Midbrain (tissue), 1 donor: ENCODE results near the gene CD44.

Experiments used
- DNase-seq: peaks from one replicate; lab custom pipeline; 2025; lab: John Stamatoyannopoulos, UW

CD44 gene

DNA sequence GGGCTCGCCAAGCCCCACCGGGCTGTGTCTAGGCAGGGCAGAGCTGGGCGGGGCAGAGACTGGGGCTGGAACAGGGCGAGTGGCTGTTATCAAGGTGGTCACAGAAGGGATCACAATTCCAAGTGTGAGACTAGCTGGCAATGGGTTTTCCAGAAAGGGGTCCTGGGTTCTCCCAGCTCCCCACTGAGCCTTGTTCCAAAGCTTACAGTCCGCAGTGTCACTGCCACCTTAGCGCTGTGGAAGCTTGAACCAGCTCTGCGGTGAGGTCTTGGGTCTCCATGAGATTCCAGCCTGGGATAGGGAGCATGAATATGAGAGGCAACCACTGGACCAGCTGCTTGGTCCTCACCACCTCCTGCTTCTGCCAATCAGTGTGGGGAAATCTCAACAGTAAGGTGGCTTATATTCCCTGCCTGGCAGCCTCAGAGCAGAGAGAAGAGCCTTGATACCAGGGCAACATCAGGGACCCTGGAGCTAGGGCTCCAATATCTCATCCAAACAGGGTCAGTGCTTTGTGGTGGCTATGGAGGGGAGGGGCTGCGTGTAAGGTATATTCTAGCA lies 831 bp downstream of the CD44 start:
- no peak for DNase-seq

DNA sequence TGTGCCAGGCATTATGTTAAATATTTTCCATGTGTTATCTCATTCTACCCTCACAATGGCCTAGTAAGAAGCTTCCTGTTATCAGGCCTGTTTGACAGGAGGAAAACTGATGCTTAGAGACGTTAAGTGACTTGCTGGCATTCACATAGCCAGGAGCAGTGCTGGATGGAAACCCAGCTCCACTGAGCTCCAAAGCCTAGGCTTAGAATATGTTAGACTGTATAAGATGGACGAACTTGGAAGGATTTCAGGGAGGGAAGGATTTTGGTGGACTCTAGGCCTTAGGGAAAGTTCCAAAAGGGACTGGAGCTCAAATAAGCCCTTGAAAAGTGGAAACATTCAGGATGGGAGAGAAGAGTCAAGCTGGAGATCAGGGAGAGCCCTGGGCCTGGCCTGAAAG lies 2.1 kb downstream of the CD44 start:
- no peak for DNase-seq

DNA sequence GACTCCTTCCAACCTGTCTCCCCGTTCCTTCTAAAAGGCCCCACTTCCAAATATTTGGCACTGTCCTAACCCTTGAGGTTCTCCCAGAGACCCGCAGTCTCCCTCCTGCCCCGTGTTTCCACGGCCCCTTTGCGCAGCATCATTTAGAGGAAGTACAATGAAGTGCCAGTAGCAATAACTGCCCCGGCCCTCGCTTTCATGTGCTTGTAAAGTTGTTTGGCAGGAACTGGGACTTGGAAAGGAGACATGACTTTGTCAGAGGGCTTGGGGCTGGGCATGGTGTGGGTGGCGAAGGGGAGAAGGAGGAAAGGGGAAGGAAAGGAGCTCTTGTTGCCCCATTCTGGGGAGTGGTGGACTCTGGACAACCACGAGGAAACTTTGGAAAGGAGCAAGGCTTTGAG lies 2.6 kb downstream of the CD44 start:
- DNase-seq, result peak; percentile 45

DNA sequence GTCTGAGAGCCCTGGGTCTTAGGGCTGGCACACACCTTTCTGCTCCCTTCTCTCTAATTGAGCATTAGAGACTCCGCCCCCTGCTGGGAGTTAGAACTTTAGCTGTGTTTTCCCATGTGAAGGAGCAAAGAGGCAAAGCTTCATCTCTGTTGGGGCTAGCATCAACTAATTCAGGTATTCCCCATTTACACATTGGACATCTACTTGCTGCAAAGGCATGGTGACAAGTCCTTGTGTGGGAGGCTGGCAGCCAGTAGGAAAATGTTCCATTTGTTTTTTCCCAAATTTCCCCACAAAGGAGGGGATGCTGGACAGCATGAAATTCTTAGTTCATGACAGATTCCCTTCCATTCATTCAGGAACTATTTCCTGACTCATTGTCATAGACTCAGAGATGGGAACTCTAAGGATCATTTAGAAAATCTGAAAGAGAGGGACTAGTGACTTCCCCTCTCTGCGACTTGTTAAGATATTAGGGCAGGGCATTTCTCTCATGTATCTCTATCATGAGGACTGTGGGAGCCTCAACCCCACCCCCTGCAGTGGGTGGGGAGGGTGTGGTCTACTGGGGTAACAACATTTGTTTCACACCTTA lies 3.6 kb downstream of the CD44 start:
- DNase-seq, result no peak

DNA sequence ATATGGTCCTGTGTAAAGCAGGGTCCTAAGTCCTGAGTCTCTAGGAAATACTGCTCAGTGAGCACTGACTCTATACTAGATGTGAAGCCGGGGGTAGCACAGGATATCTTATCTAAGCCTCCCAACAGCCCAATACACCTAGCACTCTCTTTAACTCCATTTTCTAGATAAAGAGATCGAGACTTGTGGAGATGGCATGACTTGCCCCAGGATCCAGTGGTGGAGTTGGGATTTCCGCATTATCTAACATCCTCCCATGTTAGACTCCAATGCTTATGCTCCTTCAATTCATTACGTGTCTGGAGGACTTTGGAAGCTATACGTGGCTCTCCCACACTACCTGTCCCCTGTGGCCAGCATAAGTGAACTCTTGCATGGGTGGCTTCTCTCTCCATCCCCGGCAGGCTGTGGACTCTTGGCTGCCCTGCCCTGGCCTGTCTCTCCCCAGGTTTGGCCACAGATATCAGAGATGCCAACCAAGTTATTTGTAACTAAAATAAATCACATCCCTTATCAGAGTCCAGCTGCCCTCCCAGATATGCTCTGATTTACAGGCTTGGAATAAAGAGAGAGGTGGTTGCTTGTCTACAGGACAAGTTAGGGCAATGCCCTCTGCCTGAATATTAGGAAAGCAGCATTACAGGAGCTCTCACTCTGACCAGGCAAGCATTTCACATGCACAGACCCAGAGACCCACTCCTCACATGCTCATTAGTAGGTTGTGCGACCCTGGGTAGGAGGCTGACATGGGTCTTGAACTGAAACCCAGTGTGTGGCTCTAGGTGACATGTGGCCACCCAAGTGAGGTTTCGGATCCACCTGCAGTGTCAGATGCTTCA lies 4.5 kb downstream of the CD44 start:
- DNase-seq, result no peak

DNA sequence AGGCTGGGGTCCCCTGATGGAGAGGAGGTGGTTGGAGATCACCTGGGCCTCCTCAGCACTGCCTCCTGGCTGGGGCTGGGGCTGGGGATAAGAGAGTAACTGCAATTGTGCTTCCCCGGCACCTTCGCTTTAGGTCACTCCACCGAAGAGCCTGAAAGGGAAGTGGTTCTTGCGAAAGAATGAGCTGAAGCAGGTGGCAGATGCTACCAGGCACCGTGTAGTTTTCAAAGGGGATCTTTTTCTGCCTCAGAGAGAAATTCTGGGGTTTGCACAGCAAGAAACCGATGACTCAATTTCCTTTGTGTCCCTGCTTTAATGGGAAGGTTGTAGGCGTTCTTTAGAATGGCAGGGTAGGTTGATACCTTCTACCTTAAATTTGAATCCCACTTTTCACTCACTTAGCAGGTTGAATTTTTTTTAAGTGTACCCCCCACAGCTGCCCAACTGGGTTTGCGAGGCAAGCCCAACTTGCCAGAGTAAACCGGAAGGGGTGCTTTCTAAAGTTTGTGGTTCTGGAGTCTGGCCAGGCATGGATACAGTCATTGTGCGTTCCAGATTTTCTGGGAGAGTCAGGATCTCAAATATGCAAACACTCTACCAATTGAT lies 5.3 kb downstream of the CD44 start:
- no peak for DNase-seq

DNA sequence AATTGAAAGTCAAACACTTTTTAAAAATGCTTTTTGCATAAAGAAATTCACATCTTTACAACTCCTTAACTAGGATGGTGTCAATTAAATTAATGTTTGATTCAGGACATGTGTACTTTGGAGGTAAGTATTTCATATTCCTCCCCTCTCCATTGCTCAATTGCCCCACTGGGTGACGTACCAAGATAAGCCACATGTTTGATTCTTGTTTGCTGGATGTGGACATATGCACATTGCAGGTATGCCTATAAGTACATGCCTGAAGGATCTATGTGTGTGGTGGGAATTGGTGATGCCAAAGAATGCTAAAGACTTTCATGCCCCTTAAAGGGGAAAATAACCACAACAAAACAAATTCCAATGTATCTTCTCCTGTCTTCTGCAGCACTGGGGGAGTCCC lies 5.8 kb downstream of the CD44 start:
- DNase-seq, result no peak

DNA sequence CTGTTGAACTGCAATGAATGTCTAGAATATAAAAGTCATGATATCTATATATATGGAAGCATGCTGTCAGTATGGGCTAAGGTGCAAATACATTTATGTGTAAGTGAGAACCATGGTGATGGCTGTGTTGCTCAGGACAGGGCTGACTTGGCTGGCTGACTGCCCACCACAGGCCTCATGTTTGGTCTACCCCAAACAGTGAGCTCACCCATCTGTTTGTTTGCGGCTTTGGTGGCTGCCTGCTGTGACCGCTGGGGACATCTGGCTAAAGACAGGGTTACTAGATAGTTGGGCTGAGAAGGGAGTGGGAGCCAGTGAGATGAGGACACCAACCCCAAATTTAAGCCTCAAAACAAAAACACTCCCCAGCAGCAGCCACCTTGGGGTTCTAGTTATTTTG lies 6.3 kb downstream of the CD44 start:
- DNase-seq, result no peak

DNA sequence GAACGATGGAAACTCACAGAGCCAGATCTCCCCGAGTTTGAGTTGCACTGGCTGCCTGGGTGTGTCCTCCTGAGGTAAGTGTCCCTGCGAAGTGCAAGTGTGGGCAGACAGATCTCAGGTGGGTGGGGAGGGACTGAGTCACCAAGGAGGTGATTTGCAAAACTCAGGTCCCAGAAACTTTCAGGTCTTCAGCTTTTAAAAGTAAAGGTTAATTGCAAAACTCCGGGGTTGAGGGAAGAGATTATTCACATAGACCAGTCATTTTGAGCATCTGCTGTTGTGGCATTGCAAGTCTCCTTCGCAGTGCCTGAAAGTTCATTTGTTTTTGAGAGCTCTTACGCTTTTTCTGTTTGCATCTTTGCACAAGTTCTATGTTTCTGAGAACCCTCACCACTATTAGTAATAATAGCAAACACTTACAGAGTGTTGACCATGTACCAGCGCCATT lies 7.1 kb downstream of the CD44 start:
- DNase-seq, result no peak

DNA sequence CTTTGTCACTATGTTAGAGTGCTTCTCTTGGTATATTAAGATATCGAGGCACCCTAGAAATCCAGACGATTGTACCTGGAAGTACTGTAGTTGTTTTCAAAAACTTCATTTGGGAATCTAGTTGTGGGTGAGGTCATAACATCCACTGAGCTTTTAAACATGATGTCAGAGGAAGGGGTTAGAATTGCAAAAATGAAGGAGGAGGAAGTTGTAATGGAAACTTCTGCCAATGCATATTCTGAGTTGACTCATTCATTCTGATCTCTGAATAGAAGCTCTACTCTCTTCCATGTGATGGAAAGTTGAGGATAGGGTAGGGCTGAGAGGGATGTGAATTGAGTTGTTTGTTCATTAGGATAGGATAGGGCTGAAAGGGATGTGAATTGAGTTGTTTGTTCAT lies 7.7 kb downstream of the CD44 start:
- DNase-seq, result no peak

DNA sequence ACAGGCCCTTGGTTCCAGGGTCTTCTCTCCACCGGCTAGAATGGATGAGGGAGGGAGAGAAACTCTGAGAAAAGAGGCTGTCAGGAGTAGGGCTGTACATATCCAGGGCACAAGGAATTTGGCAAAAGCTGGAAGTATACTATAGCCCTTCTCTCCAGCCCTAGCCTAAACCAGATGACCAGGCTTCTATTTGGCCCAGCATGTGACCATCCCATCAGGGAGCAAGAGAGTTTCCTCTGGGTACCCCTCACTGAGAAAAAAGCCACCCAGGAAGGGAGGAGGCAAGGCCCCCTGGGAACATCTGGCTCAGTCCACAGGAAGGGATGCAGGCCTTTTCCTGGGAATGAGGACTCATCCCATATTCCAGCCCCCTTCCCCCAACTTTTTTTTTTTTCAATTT lies 8.3 kb downstream of the CD44 start:
- DNase-seq, result no peak

DNA sequence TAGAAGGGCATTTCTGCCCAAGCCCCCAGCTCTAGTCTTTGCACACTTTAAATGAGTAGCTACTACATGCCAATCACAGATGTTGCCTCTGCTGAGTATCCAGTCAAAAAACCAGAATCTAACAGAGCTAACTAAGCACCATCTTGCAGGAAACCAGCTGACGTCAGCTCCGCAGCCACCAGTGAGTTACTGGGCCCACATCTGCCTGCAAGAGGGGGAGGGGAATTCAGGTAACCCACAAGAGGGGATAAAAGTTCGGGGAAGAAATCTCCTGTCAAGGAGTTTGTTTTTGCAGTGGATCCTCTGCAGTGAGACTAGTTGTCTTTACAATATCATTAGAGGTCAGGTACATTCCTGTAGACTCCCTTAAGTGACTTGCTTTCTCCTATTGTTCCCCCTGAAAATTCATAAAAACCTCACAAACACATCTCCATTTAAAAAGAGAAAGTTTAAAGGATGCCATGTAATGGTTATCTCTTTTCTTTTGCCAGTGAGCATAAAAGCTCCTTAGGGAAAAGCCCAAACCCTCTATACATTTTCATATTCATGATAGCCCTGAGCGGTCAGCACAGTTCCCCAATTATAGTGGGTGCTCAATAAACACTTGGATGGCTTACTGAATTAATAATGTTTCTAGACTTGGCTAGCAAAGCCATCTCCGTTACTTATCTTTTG lies 9.3 kb downstream of the CD44 start:
- no peak for DNase-seq

DNA sequence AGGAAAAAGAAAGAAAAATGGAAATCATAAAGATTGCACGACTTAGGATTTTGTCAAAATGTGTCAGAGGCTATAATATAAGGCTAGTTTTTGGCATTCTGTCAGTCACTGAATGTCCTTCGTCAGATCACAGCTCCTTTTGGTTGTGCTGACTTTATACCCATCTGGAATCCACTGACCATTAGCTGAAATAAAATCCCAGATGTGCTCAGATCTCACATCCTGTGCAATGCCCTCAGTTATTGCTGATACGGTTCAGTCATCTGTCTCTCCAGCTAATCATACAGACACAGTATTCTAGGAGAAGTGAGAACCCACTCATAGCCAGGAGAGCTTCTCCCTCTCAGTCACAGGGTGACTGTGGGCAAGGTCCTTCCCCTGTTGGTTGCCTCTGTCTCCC lies 11.5 kb downstream of the CD44 start:
- DNase-seq, result no peak

DNA sequence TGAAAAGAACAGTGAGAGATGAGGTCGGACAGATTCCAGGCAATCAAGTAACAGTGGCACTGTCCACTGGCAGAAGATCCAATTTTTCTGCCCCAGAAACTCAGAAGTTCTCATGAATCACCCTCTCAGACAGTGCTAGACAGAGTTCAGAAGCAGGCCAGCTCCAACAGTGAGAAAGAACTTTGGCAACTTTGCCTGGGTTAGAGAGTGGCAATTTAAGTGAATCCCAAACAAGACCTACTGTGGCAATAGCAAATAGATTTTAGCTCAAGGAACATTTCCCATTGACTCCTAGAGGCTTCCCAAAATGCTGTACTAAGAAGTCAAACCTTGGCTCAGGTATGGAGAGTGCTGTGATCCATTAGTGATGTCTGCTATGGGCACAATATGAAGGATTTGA lies 12.3 kb downstream of the CD44 start:
- DNase-seq, result no peak

DNA sequence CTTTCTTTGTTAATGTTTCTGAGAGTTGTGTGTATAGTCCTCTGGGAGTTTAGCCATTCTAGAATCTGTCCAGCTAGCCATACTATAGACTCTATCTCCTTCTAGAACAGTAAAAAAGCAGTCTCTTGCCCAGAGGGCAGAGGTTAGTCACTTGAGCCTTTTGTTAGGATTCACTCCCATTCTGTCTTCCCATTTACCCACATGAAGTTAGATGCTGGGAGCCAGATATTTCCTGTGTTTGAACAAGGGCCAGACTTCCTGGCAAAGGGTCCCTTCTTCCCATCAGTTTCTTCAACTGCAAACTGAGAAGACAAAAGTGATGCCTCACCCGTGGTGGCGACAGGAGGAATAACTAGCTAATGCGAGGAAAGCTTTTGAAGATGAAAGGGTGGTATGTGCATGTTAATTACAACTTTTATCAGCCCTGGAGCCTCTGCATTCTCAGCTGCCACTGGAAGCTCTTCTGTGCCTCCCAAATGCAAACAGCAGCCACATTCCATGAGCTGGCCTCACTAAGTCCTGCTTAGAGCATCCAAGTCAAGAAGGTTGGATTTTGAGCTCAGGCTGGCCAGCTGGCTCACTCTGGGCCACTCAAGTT lies 12.8 kb downstream of the CD44 start:
- no peak for DNase-seq

DNA sequence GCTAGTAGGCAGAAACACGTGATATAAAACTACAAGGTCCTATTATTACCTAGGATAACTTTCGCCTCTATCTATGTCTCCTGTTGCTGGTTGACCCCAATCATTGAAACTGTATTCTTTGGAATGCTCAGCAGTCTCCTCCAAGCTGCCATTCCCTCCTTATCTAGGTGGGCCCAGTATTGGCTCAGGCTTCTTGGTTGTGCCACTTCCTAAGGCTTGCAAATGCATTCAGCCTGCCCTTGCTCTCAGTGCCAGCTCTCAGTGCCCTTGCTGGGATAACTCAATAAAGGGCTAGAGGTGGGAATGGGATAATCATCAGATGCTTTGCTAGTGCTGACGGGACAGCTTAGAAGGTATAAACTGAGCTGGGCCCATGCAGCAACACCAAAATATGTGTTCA lies 13.6 kb downstream of the CD44 start:
- no peak for DNase-seq

DNA sequence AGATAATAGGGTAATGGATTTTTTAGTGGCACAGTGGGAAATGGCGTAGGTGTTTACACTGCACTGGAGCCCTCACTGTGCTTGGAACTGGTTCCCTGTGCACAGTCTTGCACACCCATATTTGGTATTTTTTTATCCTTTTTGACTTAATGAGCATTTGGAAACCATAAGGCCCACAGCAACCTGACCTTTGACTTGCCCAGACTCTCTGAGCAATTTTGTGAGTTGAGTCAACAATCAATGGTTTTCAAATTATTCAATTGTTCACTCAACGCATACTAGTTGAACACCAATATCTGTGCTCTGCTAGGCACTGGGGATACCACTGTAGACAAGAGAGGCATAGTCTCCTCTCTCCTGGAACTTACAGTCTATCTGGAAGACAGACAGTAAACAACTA lies 14.3 kb downstream of the CD44 start:
- DNase-seq, result no peak

DNA sequence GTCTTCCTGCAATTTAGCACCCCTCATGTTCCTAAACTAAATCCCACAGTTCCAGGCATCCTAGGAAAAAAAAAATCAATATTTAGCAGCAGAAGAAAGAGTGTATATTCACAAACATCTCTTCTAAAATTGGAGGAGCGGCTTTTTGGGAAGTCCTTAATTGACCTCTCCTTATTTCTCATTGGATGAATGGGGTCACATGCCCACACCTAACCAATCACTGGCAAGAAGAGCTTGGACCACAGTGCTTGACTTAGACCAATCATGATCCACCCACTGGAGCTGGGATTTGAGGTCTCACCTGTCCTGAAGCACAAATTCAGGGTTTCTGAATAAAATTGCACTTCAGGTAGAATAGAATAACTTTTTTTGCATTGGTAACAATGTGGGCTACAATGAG lies 16.0 kb downstream of the CD44 start:
- DNase-seq, result no peak

DNA sequence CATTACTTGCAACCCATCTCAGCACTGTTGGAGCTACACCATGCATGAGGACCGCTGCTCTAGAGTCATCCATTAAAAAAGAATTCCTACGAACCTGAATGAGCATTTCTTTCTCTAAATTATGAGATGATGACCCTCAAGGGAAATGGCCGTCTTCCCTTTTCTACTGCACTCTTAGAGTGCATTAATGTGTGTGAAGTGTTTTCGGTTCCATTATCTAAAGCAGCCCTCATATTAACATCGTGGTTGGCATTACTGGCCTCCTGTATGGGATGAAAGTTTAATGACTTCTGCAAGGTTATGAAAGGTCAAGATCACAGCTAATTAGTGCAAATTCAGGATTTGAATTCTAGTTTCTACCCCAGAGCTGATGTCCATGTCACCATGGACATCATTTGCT lies 16.7 kb downstream of the CD44 start:
- no peak for DNase-seq

DNA sequence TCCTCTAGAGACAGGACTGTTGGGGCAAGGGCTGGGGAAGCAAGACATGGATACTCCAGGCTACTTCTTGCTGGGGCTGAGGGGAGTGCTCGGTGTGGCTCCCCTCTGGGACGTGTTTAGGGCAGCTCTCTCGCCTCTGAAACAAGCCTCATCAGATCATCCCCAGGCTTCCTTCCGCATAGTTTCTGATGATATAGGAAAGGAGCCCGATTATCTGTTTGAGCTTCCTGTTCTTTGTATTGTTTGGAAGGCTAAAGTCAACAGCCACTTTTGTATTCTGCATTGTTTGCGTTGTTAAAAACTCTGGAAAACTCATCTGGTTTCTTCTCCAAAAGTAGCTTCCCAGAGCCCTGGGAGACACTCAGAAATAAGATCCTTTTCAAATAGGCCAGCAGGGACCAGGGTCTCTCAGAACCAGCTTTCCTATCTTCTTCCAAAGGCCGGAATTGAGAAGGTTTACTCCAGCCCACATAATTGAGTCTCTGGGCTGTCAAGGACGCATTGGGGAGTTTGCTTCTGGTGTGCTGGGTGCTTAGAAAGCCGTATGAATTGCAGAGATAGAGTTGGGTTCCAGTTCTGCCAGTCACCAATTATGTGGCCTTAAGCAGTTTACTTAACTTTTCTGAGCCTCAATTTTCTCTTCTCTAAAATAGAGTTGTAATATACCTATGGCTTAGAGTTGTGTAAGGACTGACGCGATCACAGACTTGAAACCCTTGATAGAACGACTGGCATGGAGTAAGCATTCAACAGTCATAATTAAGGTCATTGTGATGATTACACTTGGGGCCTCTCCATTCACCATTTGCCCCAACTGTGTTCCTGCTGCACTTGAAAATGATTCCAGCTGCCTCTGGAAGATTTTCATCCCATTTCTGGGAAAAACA lies 19.1 kb downstream of the CD44 start:
- no peak for DNase-seq
